HEK293T (cell line): ENCODE data around the gene COX8A.

Source experiments
- CTCF ChIA-PET: fragments of 350-600 bp; formaldehyde crosslinking; extraction: SDS; loops from one replicate; lab custom pipeline; 2021; ENCODE audit warnings: antibody characterized with exemption, inconsistent platforms; lab: Yijun Ruan, JAX
- POLR2A ChIA-PET: fragments of 350-600 bp; formaldehyde crosslinking; extraction: SDS; loops from one replicate; lab custom pipeline; 2020; ENCODE audit warnings: antibody characterized with exemption, inconsistent platforms; lab: Yijun Ruan, JAX
- DNase-seq: peaks from one replicate; pipeline ENCODE4 v3.0.0; 2012; ENCODE audit warnings: mixed read lengths; ENCODE audit errors: extremely low spot score
- ARNT ChIP-seq: fragments of 450-650 bp; IDR thresholded peaks from 2 replicates; pipeline ENCODE4 v1.6.1; 2017; ENCODE audit warnings: mild to moderate bottlenecking
- BHLHE40 ChIP-seq: fragments of 450-650 bp; IDR thresholded peaks from 2 replicates; pipeline ENCODE4 v1.6.1; 2016; ENCODE audit warnings: mild to moderate bottlenecking, moderate library complexity, borderline replicate concordance
- CTBP1 ChIP-seq: fragments of 450-650 bp; IDR thresholded peaks from 2 replicates; pipeline ENCODE4 v1.6.1; 2016; ENCODE audit warnings: borderline replicate concordance
- ELF4 ChIP-seq: fragments of 450-650 bp; IDR thresholded peaks from 2 replicates; pipeline ENCODE4 v1.6.1; 2017; ENCODE audit warnings: antibody characterized with exemption
- FOXA1 ChIP-seq: fragments of 450-650 bp; IDR thresholded peaks from 2 replicates; pipeline ENCODE4 v1.6.1; 2016; ENCODE audit warnings: mild to moderate bottlenecking
- FOXK2 ChIP-seq: fragments of 450-650 bp; IDR thresholded peaks from 2 replicates; pipeline ENCODE4 v1.6.1; 2016; ENCODE audit warnings: mild to moderate bottlenecking
- FOXM1 ChIP-seq: fragments of 450-650 bp; IDR thresholded peaks from 2 replicates; pipeline ENCODE4 v1.6.1; 2017; ENCODE audit warnings: mild to moderate bottlenecking, borderline replicate concordance
- HDGF ChIP-seq: fragments of 450-650 bp; IDR thresholded peaks from 2 replicates; pipeline ENCODE4 v1.6.1; 2017; ENCODE audit warnings: antibody characterized with exemption, borderline replicate concordance
- L3MBTL2 ChIP-seq: fragments of 450-650 bp; conservative IDR thresholded peaks from 2 replicates; pipeline ENCODE4 v1.6.1; 2016; ENCODE audit warnings: mild to moderate bottlenecking
- LEF1 ChIP-seq: fragments of 450-650 bp; IDR thresholded peaks from 2 replicates; pipeline ENCODE4 v1.6.1; 2017; ENCODE audit warnings: mild to moderate bottlenecking, borderline replicate concordance
- NFRKB ChIP-seq: fragments of 450-650 bp; IDR thresholded peaks from 2 replicates; pipeline ENCODE4 v1.6.1; 2016; ENCODE audit warnings: mild to moderate bottlenecking, moderate library complexity
- SP1 ChIP-seq: fragments of 450-650 bp; IDR thresholded peaks from 2 replicates; pipeline ENCODE4 v1.6.1; 2017
- SUZ12 ChIP-seq: fragments of 450-650 bp; IDR thresholded peaks from 2 replicates; pipeline ENCODE4 v1.6.1; 2016; ENCODE audit warnings: mild to moderate bottlenecking
- TARDBP ChIP-seq: fragments of 450-650 bp; IDR thresholded peaks from 2 replicates; pipeline ENCODE4 v1.6.1; 2016
- ZNF384 ChIP-seq: fragments of 450-650 bp; IDR thresholded peaks from 2 replicates; pipeline ENCODE4 v1.6.1; 2016
- TF ChIP-seq, protein P1 (sequence below): fragments of 450-650 bp; IDR thresholded peaks from 2 replicates; pipeline ENCODE4 v1.6.1; 2016

COX8A gene

DNA sequence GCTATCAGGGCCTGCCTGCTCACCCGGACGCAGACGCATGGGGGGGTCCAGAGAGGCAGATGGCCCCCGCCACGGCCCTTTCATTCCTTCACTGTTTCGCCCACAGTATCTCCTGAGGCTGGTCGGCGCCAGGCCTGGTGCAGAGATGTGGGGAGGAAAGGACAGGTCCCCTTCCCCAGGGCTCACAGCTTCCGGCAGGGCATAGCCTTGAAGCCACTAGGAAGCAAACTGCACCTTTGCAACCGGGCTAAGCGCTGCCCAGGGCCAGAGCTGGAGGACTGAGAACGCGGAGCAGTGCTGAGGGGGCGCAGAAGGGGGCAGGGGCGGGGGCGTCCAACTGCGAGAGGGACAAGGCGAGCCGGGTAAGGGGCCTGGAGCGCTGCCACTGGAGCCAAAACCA is 41.1 kb downstream of the COX8A start:
- ChIA-PET POLR2A (interaction anchor here (0.9 kb wide), 1 partner anchor 169 kb away, joined by 4 read pairs; no protein-coding TSS in a partner anchor), CTCF (no interaction called here)
- no peak for TF ChIP-seq NFRKB
- TF ChIP-seq BHLHE40, result no peak
- TF ChIP-seq HDGF, result no peak
- no peak for TF ChIP-seq ZNF384
- no peak for TF ChIP-seq SP1
- no peak for TF ChIP-seq L3MBTL2
- no peak for TF ChIP-seq LEF1
- TF ChIP-seq CTBP1, result no peak
- TF ChIP-seq TARDBP, result no peak
- TF ChIP-seq, protein P1, sequence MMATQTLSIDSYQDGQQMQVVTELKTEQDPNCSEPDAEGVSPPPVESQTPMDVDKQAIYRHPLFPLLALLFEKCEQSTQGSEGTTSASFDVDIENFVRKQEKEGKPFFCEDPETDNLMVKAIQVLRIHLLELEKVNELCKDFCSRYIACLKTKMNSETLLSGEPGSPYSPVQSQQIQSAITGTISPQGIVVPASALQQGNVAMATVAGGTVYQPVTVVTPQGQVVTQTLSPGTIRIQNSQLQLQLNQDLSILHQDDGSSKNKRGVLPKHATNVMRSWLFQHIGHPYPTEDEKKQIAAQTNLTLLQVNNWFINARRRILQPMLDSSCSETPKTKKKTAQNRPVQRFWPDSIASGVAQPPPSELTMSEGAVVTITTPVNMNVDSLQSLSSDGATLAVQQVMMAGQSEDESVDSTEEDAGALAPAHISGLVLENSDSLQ, result no peak
- TF ChIP-seq ARNT, result no peak
- TF ChIP-seq FOXA1, result no peak
- TF ChIP-seq FOXM1, result no peak
- TF ChIP-seq SUZ12, result no peak
- no peak for TF ChIP-seq ELF4
- TF ChIP-seq FOXK2, result no peak
- no peak for DNase-seq

GRCh38 chr11:64015935-64016845 is 41.8 kb downstream of the COX8A start:
- ChIA-PET POLR2A (interaction anchor here (0.8 to 0.9 kb wide), 2 partner anchors 9 to 169 kb away, joined by 3 to 4 read pairs; no protein-coding TSS in a partner anchor), CTCF (interaction anchor here (0.8 kb wide), 1 partner anchor 9 kb away, joined by 3 read pairs; no protein-coding TSS in a partner anchor)
- no peak for DNase-seq
- TF ChIP-seq CTBP1, result no peak

- TF ChIP-seq FOXK2 (no peak), ARNT (no peak), HDGF (no peak), ELF4 (no peak), LEF1 (no peak), FOXA1 (no peak), ZNF384 (no peak), CTBP1 (no peak), NFRKB (no peak), FOXM1 (no peak), SUZ12 (no peak)
- CTCF ChIA-PET, result no interaction called here
- POLR2A ChIA-PET, result no interaction called here
- no peak for DNase-seq
Observed at GRCh38 chr11:64017945-64018224, 43.5 kb downstream of the COX8A start.

DNA sequence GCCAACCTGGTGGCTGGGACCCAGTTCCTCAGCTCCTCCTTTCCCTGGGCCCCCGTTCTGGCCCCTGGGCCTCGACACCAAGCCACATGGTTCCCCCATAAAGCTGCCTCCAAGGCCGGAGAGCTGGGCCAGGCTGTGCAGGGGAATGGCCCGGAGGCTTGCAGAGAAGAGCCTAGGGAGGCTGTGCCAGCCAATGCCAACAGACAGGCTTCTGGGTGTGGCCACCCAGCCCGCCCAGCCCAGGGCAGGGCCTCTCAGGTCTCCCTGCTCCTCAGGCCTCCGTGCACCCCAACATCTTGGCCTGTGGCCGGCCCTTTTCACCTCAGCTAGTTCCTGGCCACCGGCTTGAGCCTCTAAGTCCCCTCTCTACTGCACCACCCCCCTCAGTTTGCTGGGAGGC is 43.9 kb downstream of the COX8A start:
- CTCF ChIA-PET, result interaction anchor here (0.6 kb wide), 1 partner anchor 58 kb away, joined by 3 read pairs; no protein-coding TSS in a partner anchor

DNA sequence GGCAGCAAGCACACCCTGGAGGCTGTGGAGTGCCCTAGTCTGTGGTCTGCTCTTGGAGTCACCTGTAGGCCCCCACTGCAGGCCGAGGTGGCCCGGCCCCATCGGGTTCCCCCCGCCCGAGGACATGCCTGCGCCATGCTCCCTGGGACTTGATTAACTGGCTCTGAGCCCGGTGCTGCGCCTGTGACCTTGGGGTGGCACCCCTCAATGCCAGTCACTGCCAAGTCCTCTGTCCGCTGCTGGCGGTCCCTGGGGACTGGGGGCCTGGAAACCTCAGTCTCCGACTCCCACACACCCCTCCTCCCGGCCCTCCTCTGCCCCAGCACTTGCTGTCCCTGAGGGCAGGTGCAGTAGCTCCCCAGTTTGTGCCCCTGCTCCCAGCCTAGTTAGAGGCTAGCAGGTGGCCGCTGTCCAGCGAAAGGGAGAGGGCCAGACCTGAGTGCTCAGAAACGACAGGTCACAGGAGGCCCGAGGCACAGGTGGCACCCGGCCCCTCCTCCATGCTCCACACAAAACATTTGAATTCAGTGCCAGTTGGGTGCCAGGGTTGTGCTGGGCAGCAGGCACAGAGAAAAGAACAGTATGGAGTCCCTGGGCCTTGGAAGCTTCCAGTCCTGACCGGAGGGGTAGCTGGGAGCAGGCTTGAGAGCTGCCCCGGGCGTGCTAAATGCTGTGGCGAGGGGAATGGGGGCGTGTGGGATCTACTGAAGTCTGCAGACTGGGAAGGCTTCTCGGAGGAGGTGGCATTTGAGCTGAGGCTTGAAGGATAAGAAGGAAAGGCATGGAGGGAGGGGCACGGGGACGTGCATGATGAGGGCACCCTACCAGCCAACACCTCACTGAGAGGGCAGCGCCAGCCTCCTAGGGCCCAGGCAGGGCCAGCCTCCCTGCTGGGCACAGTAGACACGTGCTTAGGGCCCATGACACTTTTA is 45.0 kb downstream of the COX8A start:
- DNase-seq, result no peak
- ChIA-PET CTCF (interaction anchor here (0.6 kb wide), 1 partner anchor 286 kb away, joined by 5 read pairs; no protein-coding TSS in a partner anchor), POLR2A (no interaction called here)
- TF ChIP-seq CTBP1, result no peak
- TF ChIP-seq ZNF384, result no peak
- TF ChIP-seq ARNT, result no peak
- TF ChIP-seq FOXA1, result no peak
- no peak for TF ChIP-seq LEF1
- TF ChIP-seq SP1, result no peak
- no peak for TF ChIP-seq FOXM1
- no peak for TF ChIP-seq NFRKB
- TF ChIP-seq, protein P1, result no peak
- no peak for TF ChIP-seq ELF4
- no peak for TF ChIP-seq SUZ12
- TF ChIP-seq TARDBP, result no peak
- no peak for TF ChIP-seq HDGF
- TF ChIP-seq BHLHE40, result no peak

More for the DNA sequence above, 43.9 kb downstream of the COX8A start:
- POLR2A ChIA-PET, result no interaction called here
- DNase-seq, result no peak
- TF ChIP-seq L3MBTL2 (no peak), NFRKB (no peak), SP1 (no peak), LEF1 (no peak), FOXK2 (no peak), FOXM1 (no peak), SUZ12 (no peak), ELF4 (no peak), FOXA1 (no peak), ZNF384 (no peak), TARDBP (no peak), HDGF (no peak), ARNT (no peak), CTBP1 (no peak), BHLHE40 (no peak)
- TF ChIP-seq, protein P1, result no peak
